Duodenal mucosa (tissue), 2 donors: ENCODE measurements around the gene GPR78.

Source experiments
- H3K27ac ChIP-seq: one replicate; pipeline ENCODE4 v1.7.0; 2013; ENCODE audit warnings: low read depth, low read length
- H3K27me3 ChIP-seq, 2 donors: one replicate each; pipeline ENCODE4 v1.7.0; 2013; ENCODE audit warnings: low read length in 2 of 2, control low read depth in 1 of 2; ENCODE audit not compliant: insufficient read depth in 2 of 2, control insufficient read depth in 1 of 2
- H3K36me3 ChIP-seq, 2 donors: one replicate each; pipeline ENCODE4 v1.7.0; 2013; ENCODE audit warnings: low read length in 2 of 2, control low read depth in 1 of 2; ENCODE audit not compliant: insufficient read depth in 2 of 2, control insufficient read depth in 1 of 2
- H3K4me1 ChIP-seq, 2 donors: one replicate each; pipeline ENCODE4 v1.7.0; 2013; ENCODE audit warnings: low read length in 2 of 2, control low read depth in 1 of 2; ENCODE audit not compliant: insufficient read depth in 2 of 2, control insufficient read depth in 1 of 2
- H3K4me3 ChIP-seq, 2 donors: one replicate each; pipeline ENCODE4 v1.7.0; 2013; ENCODE audit warnings: low read length in 2 of 2, low read depth in 1 of 2
- H3K9ac ChIP-seq, 2 donors: one replicate each; pipeline ENCODE4 v1.7.0; 2013; ENCODE audit warnings: low read length in 2 of 2, low read depth in 1 of 2
- H3K9me3 ChIP-seq, 2 donors: one replicate each; pipeline ENCODE4 v1.7.0; 2013; ENCODE audit warnings: low read length in 2 of 2, control low read depth in 1 of 2; ENCODE audit not compliant: control insufficient read depth in 1 of 2

Gene GPR78

DNA sequence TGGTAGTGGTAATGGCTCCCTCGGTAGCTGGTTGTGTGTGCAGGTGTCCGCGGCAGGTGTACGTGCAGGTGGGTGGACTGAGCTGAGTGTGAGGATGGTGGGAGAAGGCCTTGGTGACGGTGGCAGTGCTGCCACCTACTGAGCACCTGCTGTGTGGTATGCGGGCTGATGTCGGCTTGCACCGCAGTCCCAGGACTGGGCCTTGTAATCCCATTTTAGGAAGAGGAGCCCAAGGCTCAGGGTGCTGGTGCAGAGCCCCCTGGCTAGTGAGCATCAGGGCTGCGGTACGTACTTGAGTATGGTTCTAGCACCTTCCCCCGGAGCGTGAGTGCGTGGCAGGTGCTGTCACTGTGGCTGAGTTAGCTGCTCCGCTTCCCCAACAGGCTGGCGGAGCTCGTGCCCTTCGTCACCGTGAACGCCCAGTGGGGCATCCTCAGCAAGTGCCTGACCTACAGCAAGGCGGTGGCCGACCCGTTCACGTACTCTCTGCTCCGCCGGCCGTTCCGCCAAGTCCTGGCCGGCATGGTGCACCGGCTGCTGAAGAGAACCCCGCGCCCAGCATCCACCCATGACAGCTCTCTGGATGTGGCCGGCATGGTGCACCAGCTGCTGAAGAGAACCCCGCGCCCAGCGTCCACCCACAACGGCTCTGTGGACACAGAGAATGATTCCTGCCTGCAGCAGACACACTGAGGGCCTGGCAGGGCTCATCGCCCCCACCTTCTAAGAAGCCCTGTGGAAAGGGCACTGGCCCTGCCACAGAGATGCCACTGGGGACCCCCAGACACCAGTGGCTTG is 6.7 kb downstream of the GPR78 start:
- H3K27ac ChIP-seq: no peak overlapping the region
- H3K4me3 ChIP-seq: no peak overlapping the region
- H3K27me3 ChIP-seq: peaks cover 6 to 19% of the 10 kb centered on the region in 2 donors
- H3K9me3 ChIP-seq: no peaks in the 10 kb centered on the region
- no peaks in the 10 kb centered on the region for H3K36me3 ChIP-seq
- no peak overlapping the region for H3K9ac ChIP-seq
- H3K4me1 ChIP-seq: no peaks in the 10 kb centered on the region

DNA sequence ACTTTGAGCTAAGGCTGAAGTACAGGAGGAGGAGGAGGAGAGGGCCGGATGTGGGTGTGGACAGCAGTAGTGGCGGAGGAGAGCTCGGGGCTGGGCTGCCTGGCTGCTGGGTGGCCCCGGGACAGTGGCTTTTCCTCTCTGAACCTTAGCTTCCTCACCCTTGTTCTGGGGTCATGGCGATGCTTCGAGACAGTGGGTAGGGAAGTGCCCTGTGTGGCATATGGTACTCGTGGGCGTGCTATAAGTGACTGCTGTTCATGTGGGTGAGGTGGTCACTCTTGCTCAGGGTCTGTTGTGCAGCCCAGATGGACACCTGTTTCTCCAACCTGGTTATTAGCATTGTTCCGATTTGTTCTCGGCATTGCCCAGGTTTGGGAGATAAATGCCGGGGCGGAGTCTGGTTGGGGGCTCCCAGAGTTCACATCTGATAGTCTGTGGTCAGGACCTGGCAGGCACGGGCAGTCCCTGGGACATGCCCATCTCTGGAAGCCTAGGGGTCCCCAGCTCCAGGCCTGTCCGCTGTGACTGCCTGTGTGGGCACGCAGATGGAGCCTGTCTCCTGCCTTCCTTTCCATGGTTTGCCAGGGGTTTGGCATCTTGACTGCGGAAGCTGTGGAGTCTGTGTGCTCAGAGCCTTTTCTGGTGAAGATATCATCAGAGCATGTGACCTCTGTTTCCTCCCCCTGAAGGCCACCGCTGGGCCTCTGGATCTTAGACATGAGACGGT is 7.4 kb downstream of the GPR78 start:
- Histone ChIP-seq H3K36me3 (no peaks in the 10 kb centered on the region), H3K27ac (no peak overlapping the region), H3K4me1 (no peaks in the 10 kb centered on the region), H3K27me3 (peaks cover 13 to 22% of the 10 kb centered on the region in 2 donors), H3K9me3 (no peaks in the 10 kb centered on the region), H3K4me3 (no peak overlapping the region), H3K9ac (no peak overlapping the region)

DNA sequence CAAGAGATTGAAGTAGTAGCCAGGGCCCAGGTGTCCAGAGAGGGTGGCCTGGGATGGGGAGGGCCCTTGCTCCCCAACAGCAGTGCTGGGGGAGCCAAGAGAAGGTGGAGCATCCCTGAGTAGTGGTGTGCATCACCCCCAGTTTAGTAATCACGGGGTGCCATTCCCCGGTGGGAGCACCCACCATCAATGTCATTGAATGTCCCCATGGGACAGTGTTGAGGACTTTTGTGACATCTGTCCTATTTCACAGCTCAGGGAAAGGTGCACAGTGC is 7.9 kb downstream of the GPR78 start:
- Histone ChIP-seq H3K4me3 (no peak overlapping the region), H3K27me3 (peaks cover 18 to 25% of the 10 kb centered on the region in 2 donors), H3K27ac (no peak overlapping the region), H3K36me3 (no peaks in the 10 kb centered on the region), H3K9me3 (no peaks in the 10 kb centered on the region), H3K4me1 (no peaks in the 10 kb centered on the region), H3K9ac (no peak overlapping the region)

- peaks cover 30 to 37% of the 10 kb centered on the region in 2 donors for H3K27me3 ChIP-seq
Observed at GRCh38 chr4:8589336-8589735, 9.1 kb downstream of the GPR78 start.

DNA sequence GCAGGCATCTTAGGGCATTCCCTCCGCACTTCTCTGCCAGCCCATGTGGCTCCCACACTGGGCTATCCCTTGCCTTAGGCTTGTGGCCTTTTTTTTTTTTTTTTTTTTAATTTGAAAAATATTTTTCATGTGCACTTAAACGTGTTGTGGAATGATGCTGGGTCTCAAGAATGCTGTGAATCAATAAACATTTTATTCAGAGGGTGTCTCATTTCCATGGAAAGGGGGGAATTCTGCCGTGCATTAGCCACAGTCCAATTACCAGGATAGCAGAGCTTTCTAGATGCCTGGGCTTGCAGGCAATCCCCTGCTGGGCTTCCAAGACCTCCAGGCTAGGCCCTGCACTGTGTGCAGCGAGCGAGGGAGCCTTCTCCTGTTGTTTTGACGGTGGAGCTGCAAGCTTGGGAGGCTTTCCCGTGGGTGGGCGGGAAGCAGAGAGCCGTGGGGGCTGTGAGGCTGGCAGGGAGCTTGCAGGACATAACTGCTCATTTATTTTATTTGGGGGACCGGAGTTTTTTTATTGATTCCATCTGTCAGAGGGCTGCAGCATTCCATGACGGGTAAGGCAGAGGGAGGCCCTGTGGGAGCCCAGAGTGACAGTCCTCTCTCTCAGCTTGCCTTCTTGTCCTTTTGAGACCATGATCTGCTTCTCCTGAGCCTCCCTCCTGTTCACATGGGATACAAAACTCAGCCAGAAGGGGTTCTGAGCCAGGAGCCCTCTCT is 9.8 kb downstream of the GPR78 start:
- H3K4me3 ChIP-seq: no peak overlapping the region
- peaks cover 30 to 37% of the 10 kb centered on the region in 2 donors for H3K27me3 ChIP-seq

More at GRCh38 chr4:8589336-8589735, 9.1 kb downstream of the GPR78 start:
- H3K27ac ChIP-seq: no peak overlapping the region
- H3K9ac ChIP-seq: no peak overlapping the region
- H3K4me3 ChIP-seq: no peak overlapping the region
- no peaks in the 10 kb centered on the region for H3K9me3 ChIP-seq
- no peaks in the 10 kb centered on the region for H3K36me3 ChIP-seq
- no peaks in the 10 kb centered on the region for H3K4me1 ChIP-seq

DNA sequence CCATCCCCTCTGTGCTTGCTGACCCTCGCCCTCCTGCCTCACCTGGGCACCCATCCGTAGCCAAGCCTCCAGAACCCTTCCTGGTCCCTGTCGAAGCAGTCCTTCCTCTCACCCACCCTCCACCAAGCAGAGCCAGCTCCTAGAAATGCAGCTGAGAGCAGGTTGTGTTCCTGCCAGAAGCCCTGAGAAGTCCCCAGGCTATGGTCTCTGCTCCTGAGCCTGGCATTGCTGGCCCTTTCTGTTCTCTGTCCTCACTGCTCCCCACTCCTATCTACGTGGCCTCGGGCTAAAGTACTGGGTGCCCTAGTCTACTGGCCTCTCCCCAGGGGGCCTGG is 10.3 kb downstream of the GPR78 start:
- H3K9ac ChIP-seq: no peak overlapping the region
- H3K4me1 ChIP-seq: no peaks in the 10 kb centered on the region
- H3K36me3 ChIP-seq: no peaks in the 10 kb centered on the region
- H3K27ac ChIP-seq: no peak overlapping the region
- H3K9me3 ChIP-seq: no peaks in the 10 kb centered on the region
- H3K27me3 ChIP-seq: peaks cover 30 to 37% of the 10 kb centered on the region in 2 donors
- H3K4me3 ChIP-seq: no peak overlapping the region

More for the DNA sequence above, 9.8 kb downstream of the GPR78 start:
- Histone ChIP-seq H3K27ac (no peak overlapping the region), H3K9ac (no peak overlapping the region), H3K36me3 (no peaks in the 10 kb centered on the region), H3K4me1 (no peaks in the 10 kb centered on the region), H3K9me3 (no peaks in the 10 kb centered on the region)

DNA sequence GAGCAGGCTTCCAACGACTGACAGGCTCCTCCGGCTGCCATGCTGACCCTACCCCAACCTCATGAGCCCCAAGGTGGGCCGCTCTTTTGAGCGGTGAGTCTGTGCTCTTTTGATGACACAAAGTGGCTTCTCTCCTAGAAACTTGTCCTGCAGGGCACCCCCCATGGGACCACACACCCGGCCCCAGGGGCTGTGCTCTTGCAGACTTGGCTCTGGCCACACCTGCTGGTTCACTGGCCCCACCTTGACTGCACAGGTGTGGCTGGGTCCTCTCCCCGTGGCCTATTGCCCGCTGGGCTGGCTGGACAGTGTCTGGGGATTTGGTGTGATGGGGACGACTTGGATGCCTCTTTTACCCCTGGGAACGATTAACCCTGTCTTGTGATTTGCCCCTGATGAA is 10.9 kb downstream of the GPR78 start:
- Histone ChIP-seq H3K4me3 (no peak overlapping the region), H3K27me3 (peaks cover 30 to 37% of the 10 kb centered on the region in 2 donors), H3K27ac (no peak overlapping the region), H3K36me3 (no peaks in the 10 kb centered on the region), H3K9me3 (no peaks in the 10 kb centered on the region), H3K9ac (no peak overlapping the region), H3K4me1 (peaks cover 0 to 3% of the 10 kb centered on the region in 2 donors)

DNA sequence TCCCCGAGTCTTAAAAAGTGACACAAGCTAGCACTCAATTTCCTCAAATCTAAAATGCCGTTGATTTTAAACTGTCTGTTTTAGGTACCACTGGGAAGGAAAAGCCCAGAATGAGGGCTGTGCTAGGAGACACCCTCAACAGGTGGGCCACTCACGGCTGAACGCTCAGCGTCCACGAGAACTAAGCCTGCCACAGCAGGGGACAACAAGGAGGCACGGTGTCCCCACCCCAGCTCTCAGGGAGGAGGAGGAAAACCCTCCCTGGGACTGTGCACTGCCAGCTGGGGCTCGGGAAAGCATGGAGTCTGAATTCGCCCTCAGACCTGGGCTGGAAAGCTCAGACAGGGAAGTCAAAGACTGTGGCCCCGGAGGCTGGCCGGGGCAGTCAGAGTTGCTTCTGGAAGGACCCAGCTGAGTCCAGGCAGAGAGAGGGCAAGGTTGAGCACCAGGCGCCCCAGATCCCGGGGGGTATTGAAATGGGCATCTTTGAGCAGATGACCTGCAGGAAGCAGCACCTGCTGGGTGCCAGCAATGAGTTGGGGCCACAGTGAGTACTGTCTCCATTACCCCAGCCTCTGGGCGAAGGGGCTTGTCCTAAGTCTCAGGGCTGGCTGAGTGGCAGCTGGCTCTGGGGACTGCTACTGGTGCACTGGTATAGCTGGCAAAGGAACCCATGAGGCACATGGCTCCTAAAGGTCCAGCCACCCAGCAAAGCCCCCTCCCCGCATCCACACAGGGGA is 11.6 kb downstream of the GPR78 start:
- Histone ChIP-seq H3K27me3 (peaks cover 30 to 34% of the 10 kb centered on the region in 2 donors), H3K4me1 (peaks cover 0 to 3% of the 10 kb centered on the region in 2 donors), H3K27ac (no peak overlapping the region), H3K4me3 (no peak overlapping the region), H3K9me3 (no peaks in the 10 kb centered on the region), H3K9ac (no peak overlapping the region), H3K36me3 (no peaks in the 10 kb centered on the region)

DNA sequence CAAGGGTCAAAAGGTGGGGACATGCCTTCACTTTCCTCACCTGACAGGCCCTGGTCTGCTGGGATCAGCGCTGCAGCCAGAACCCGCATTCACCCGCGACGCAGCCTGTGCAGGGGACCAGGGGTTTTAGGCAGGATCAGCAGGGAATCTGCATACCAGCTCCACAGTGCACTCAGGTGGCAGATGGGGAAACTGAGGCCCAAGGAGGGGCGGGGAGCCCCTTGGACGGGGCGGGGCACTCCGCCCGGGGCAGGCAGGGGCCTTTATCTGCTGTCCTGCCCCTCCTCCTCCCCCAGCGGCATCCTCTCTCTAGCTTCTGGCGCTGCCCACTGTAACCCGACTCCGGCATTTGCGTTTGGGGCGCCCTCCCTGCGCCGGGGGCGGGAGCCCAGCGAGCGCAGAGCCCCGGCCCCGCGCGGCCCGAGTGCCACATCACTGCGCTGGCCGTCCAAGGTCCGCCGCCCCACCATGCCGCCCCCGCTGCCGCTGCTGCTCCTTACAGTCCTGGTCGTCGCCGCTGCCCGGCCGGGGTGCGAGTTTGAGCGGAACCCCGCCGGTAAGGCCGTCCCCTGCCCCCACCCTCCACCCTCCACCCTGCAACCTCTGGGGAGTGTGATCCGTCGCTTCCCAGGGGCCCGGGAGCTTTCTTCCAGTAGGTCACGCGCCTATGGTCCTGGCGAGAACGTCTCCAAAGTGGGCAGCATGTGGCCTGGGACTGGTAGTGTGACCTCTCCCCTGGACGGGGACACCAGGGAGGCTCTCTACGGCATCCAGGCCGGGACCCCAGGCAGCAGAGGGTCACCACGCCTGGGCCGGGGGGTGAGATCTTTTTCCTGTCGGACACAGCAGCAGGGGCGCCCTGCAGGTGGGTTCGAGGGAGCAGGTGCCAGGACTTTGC is 12.4 kb downstream of the GPR78 start, which contains the start of gene CPZ:
TSS of gene CPZ (plus strand) at position 400 of the 898 bp plus-strand sequence. CDS start at position 469, 69 bp downstream.
- H3K9me3 ChIP-seq: no peaks in the 10 kb centered on the region
- peaks cover 0 to 3% of the 10 kb centered on the region in 2 donors for H3K4me1 ChIP-seq
- H3K4me3 ChIP-seq: no peak within 1 kb of the TSS
- H3K27ac ChIP-seq: no peak within 1 kb of the TSS
- H3K9ac ChIP-seq: no peak within 1 kb of the TSS
- H3K27me3 ChIP-seq: peaks cover 30 to 34% of the 10 kb centered on the region in 2 donors
- no peaks in the 10 kb centered on the region for H3K36me3 ChIP-seq
